Mononuclear cell (primary cell): ENCODE data around the gene HBE1. TPM values are rescaled to one million over a fixed set of nuclear protein-coding genes. Genes with fewer than 3 reads are reported as not detected.
"Not testable (repeated sequence)": the region's sequence is repeated elsewhere in the genome, so short reads cannot be mapped to it uniquely, and the experiment has no call there.

ENCODE experiments used
- H3K27me3 ChIP-seq: 2 replicates; pipeline ENCODE4 v1.6.0; 2011; ENCODE audit warnings: low read length, control low read depth; ENCODE audit not compliant: insufficient read depth
- H3K4me1 ChIP-seq: 2 replicates; pipeline ENCODE4 v1.5.1; 2011; ENCODE audit warnings: mild to moderate bottlenecking, low read length, control low read depth; ENCODE audit not compliant: insufficient read depth
- H3K4me3 ChIP-seq: 2 replicates; pipeline ENCODE4 v1.5.1; 2011; ENCODE audit warnings: mild to moderate bottlenecking, low read length, moderate library complexity
- H3K9me3 ChIP-seq: 2 replicates; pipeline ENCODE4 v1.5.1; 2011; ENCODE audit warnings: low read depth, mild to moderate bottlenecking, control low read depth, low read length
- total RNA-seq: library from RNA; depleted of rRNA; stranded (reverse); fragments of >200 nt; gene quantifications from one replicate; pipeline ENCODE4 v1.2.3, GENCODE V29; 2012

HBE1 gene
- total RNA-seq, result 0.94 TPM

- no peak within 1 kb of the TSS for H3K4me3 ChIP-seq
- no peaks in the 10 kb centered on the region for H3K9me3 ChIP-seq
- no peaks in the 10 kb centered on the region for H3K27me3 ChIP-seq
- no peaks in the 10 kb centered on the region for H3K4me1 ChIP-seq
Measured at GRCh38 chr11:5269715-5270147, at the start of gene HBE1. Gene HBE1, minus strand, starts transcription at chr11:5269945. Its CDS starts 55 bp downstream, at chr11:5269890.

DNA sequence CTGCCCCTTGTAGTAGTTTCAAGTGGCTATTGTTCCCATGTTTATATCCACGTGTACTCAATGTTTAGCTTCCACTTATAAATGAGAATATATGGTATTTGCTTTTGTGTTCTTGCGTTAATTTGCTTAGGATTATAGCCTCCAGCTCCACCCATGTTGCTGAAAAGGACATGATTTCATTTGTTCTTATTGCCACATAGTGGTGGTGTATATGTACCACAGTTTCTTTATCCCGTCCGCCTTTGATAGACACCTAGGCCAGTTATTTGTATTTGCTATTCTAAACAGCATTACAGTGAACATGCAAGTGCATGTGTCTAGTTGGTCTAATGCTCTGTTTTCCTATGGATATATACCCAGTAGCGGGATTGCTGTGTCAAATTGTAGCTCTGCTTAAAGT is 47.5 kb upstream of the HBE1 start:
- H3K9me3 ChIP-seq, result no peaks in the 10 kb centered on the region
- H3K27me3 ChIP-seq, result no peaks in the 10 kb centered on the region
- H3K4me3 ChIP-seq, result no peak overlapping the region
- H3K4me1 ChIP-seq, result no peaks in the 10 kb centered on the region

DNA sequence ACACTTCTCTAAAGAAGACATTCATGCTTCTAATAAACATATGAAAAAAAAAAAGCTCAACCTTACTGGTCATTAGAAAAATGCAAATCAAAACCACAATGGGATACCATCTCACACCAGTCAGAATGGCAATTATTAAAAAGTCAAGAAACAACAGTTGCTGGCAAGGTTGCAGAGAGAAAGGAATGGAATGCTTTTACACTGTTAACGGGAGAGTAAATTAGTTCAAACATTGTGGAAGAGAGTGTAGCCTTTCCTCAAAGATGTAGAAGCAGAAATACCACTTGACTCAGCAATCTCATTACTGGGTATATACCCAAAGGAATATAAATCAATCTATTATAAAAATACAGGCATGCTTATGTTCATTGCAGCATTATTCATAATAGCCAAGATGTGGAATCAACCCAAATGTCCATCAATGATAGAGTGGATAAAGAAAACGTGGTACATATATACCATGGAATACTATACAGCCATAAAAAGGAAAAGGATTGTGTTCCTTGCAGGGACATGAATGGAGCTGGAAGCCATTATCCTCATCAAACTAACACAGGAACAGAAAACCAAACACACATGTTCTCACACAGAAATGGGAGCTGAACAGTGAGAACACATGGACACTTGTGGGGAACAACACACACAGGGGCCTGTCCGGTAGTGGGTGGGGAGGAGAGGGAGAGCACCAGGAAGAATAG is 43.7 kb upstream of the HBE1 start:
- not testable (repeated sequence) for H3K9me3 ChIP-seq, H3K27me3 ChIP-seq, H3K4me3 ChIP-seq, H3K4me1 ChIP-seq

DNA sequence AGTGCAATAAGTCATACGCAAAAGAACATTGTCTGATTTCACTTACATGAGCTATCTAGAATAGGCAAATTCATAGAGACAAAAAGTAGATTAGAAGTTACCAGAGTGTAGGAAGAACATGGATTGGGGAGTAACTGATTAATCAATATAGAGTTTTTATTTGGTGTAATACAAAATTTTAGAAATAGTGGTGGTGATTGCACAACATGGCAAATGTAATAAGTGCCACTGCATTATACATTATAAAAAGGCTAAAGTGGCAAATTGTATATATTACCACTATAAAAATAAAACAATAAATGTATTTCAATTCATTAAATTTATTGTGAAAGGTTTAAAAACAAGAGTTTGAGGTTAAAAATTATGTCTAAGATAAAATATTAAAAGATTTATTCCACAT is 40.7 kb upstream of the HBE1 start:
- no peaks in the 10 kb centered on the region for H3K9me3 ChIP-seq
- no peaks in the 10 kb centered on the region for H3K27me3 ChIP-seq
- H3K4me1 ChIP-seq, result no peaks in the 10 kb centered on the region
- no peak overlapping the region for H3K4me3 ChIP-seq

GRCh38 chr11:5307256-5308019 is 37.7 kb upstream of the HBE1 start:
- Histone ChIP-seq H3K4me1 (no peaks in the 10 kb centered on the region), H3K27me3 (no peaks in the 10 kb centered on the region), H3K9me3 (no peaks in the 10 kb centered on the region), H3K4me3 (no peak overlapping the region)

DNA sequence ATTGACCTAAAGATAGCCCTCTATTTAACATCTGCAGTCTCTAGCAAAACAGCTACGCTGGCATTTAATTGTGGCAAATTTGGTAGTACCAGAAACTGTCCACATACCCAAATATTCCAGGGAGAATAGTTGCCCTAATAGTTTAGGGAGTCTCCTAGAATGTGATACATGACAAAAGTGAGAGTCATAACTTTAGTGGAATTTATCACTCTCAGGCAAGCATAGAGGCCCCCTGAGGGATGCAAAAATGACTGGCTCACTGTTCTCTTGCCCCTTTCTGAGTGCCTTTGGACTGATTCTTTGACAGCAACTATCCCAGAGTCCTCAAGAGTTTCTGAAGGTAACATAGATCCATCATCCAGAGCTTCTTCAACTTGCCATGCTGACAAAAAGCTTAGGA is 34.3 kb upstream of the HBE1 start:
- H3K9me3 ChIP-seq, result no peaks in the 10 kb centered on the region
- no peak overlapping the region for H3K4me3 ChIP-seq
- H3K27me3 ChIP-seq, result no peaks in the 10 kb centered on the region
- H3K4me1 ChIP-seq, result no peaks in the 10 kb centered on the region

DNA sequence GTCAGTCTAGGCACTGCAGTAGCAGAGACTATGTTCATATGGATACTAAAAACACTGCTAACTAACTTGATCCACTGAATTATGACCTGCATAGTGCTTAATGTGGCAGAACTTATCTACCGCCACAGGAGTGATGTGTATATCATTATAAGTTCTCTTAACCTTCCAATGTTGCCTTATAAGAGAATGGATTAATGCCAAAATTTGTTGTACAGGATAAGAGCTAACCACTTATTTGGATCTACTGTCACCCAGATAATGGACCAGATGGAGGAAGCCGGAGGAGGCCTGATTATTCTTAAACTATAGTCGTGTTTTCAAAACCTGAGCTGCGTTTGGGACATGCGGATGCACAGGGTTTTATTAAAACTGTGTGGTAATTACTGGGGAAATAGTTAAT is 33.9 kb upstream of the HBE1 start:
- no peak overlapping the region for H3K4me3 ChIP-seq
- no peaks in the 10 kb centered on the region for H3K4me1 ChIP-seq
- no peaks in the 10 kb centered on the region for H3K27me3 ChIP-seq
- no peaks in the 10 kb centered on the region for H3K9me3 ChIP-seq

- Histone ChIP-seq H3K27me3 (no peaks in the 10 kb centered on the region), H3K4me3 (no peak within 1 kb of the TSS), H3K9me3 (no peaks in the 10 kb centered on the region)
Measured at GRCh38 chr11:5301846-5302245, 32.1 kb upstream of the HBE1 start, which contains the start of gene OR51B4. Gene OR51B4, minus strand, starts transcription at chr11:5301946. Its CDS starts 0 bp downstream, at chr11:5301946.

DNA sequence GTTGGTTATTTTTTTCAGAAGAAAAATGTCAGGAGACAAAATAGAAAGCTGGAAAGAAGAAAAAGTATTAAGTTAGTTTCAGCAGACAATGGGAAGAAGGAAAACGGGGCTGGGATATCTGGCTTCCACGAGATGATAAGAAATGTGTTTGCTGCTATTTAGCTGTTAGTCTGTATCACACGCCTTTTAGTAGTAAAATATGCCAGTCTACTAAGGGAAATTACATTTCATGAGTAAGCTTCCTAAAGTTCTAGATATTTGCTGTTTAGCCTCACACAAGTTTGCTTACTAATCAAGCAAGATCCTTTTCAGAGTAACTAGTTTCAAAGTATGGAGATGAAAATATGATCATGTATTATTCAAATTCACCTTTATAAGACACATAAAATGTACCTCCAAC is 30.5 kb upstream of the HBE1 start:
- Histone ChIP-seq H3K9me3 (no peaks in the 10 kb centered on the region), H3K4me1 (no peaks in the 10 kb centered on the region), H3K4me3 (no peak overlapping the region), H3K27me3 (no peaks in the 10 kb centered on the region)

More at GRCh38 chr11:5301846-5302245, 32.1 kb upstream of the HBE1 start, which contains the start of gene OR51B4:
- H3K4me1 ChIP-seq, result no peaks in the 10 kb centered on the region

- no peaks in the 10 kb centered on the region for H3K4me1 ChIP-seq
- no peaks in the 10 kb centered on the region for H3K9me3 ChIP-seq
- H3K4me3 ChIP-seq, result no peak overlapping the region
Measured at GRCh38 chr11:5298451-5298850, 28.7 kb upstream of the HBE1 start.

DNA sequence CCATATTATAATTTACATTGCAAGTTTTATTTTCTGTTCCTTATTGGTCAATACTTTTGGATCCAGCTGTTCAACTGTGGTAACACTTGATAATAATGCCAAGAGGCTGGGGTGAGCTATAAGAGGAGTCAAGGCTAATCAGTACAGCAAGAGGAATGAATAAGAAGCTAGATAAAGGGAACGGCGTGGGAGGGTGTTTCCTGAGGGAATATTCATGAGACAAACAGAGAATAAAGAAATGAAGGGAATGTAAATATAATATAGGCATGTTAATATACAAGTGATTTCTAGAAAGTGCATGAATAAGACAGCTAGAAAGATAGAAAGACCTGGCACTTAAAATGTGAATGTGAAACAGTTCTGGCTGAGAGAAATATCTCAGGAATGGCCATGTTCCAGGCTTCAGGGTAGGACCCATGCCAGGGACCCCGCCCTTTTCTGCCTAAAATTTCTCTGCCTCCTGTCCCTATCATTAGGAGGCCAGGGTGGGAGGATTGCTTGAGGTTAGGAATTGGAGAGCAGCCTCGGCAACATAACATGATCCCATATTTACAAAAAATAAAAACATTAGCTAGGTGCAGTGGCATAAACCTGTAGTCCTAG is 28.1 kb upstream of the HBE1 start:
- Histone ChIP-seq H3K4me1 (no peaks in the 10 kb centered on the region), H3K4me3 (no peak overlapping the region)

More at GRCh38 chr11:5298451-5298850, 28.7 kb upstream of the HBE1 start:
- H3K27me3 ChIP-seq, result no peaks in the 10 kb centered on the region

GRCh38 chr11:5294342-5294995 is 24.7 kb upstream of the HBE1 start:
- not testable (repeated sequence) for H3K4me3 ChIP-seq, H3K27me3 ChIP-seq, H3K9me3 ChIP-seq, H3K4me1 ChIP-seq

More for the DNA sequence above, 28.1 kb upstream of the HBE1 start:
- Histone ChIP-seq H3K27me3 (no peaks in the 10 kb centered on the region), H3K9me3 (no peaks in the 10 kb centered on the region)

- no peaks in the 10 kb centered on the region for H3K4me1 ChIP-seq
- H3K4me3 ChIP-seq, result no peak overlapping the region
- H3K27me3 ChIP-seq, result no peaks in the 10 kb centered on the region
- no peaks in the 10 kb centered on the region for H3K9me3 ChIP-seq
Measured at GRCh38 chr11:5293028-5293427, 23.3 kb upstream of the HBE1 start.

GRCh38 chr11:5291207-5291838 is 21.6 kb upstream of the HBE1 start:
- Histone ChIP-seq H3K4me3 (no peak overlapping the region), H3K4me1 (no peaks in the 10 kb centered on the region), H3K9me3 (no peaks in the 10 kb centered on the region), H3K27me3 (no peaks in the 10 kb centered on the region)
